ENCODE measurements around the gene KIF18A.

DNA sequence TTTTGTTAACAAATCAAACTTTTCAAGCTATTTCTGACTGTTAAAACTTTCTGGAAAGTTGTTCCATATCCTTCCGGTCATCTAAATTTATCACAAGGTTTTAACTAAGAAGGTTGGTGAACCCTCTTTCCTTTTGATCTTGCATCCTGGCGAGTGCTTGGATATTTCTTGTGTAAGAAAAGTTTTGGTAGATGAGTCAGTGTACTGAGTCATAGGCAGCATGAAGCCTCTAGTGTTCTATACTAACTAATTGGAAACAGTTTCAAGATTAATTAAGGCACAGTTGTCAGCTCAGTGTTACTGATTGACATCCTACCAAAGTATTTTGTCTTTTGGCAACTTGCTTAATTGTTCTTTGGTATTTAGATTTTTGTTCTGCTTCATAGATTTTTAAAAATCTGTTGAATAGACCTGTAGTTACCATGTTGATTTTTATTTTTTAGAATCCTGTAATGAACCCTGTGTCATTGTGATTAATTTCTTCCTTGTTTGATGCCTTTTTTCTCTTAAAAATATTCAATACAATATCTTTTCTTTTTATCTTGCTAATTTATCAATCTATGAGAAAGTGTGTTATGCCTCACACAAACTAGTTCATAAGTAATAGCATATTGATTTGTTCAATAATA, 38.3 kb upstream of the KIF18A start:
- TF ChIP-seq, protein P1, sequence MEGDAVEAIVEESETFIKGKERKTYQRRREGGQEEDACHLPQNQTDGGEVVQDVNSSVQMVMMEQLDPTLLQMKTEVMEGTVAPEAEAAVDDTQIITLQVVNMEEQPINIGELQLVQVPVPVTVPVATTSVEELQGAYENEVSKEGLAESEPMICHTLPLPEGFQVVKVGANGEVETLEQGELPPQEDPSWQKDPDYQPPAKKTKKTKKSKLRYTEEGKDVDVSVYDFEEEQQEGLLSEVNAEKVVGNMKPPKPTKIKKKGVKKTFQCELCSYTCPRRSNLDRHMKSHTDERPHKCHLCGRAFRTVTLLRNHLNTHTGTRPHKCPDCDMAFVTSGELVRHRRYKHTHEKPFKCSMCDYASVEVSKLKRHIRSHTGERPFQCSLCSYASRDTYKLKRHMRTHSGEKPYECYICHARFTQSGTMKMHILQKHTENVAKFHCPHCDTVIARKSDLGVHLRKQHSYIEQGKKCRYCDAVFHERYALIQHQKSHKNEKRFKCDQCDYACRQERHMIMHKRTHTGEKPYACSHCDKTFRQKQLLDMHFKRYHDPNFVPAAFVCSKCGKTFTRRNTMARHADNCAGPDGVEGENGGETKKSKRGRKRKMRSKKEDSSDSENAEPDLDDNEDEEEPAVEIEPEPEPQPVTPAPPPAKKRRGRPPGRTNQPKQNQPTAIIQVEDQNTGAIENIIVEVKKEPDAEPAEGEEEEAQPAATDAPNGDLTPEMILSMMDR (optimal IDR thresholded peaks at IDR 0.05 in 1 of 3, IDR thresholded peaks at IDR 0.05 in 1 of 3, conservative IDR thresholded peaks at IDR 0.05 in 1 of 3; ENCODE audit: extremely low read depth in 1 of 3, insufficient read depth in 2 of 3, low read length in 3 of 3) = no peak
- no peak for TF ChIP-seq EZH2 (IDR thresholded peaks at IDR 0.05; ENCODE audit: low read length)

Measured in keratinocyte (primary cell).